Heart left ventricle (tissue), 13 donors: ENCODE results near the gene HOXB4.

ENCODE experiments used
- POLR2A ChIP-seq, 2 donors: fragments of 450-650 bp; IDR thresholded peaks; one replicate each; pipeline ENCODE4 v1.6.1; 2017; ENCODE audit warnings: antibody characterized with exemption in 2 of 2, mild to moderate bottlenecking in 2 of 2, moderate library complexity in 2 of 2
- TF ChIP-seq, protein P1 (sequence below), 12 donors: fragments of 200-600 bp; sonication (generic) in 4 of 12; IDR thresholded peaks; one replicate each; pipeline versions ENCODE4 v1.5.0 to v1.8.0; 2018 to 2022; ENCODE audit warnings: antibody characterized with exemption in 12 of 12, mild to moderate bottlenecking in 5 of 12
- donor health status: ischemic (EF 13 %, LVEDD 7.1; RV severe dilation, severe dysfunction).
- donor health status: DM: no; HTN: yes; CAD: no.
- donor health status: DM: no; HTN: no; CAD: no.
- donor health status: ischemic (EF 25% LVEDD 6.9; RV normal size, moderate dysfunction).
- donor health status: ischemic (EF 25% LVEDD 5.7; RV mildly dilated, moderate dysfunction).
- donor health status: ischemic (EF 35%, LVEDD 5.7; RV mildly dilated, moderate dysfunction).
- donor health status: nonischemic (EF 11% LVEDD 7.7; RV severe dilation, severe dysfunction).
- donor health status: DM: yes; HTN: yes; CAD: no.
- donor health status: PGD.
- donor health status: ischemic (EF 29% LVEDD 5.4; RV normal size, mild dysfunction).
- donor health status: nonischemic (EF 23%, LVEDD 6.1; RV moderate dilation, normal function).

DNA sequence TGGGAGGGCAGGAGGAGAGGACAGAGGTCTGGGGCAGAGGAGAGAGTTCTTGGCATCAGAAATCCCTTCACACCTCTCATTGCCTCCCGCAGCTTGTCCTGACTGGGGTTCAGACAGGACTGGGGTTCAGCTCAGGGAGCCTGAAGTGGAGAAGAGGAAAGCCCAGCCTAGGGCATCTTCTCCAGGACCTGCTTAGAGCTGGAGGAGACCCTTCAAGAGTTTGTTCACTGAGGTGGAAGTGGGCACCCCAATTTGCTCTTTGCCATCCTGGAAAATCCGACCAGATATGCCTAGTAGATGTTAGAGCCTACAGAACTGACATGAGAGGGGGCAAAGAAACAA lies 9.9 kb upstream of the HOXB4 start:
- TF ChIP-seq, protein P1, sequence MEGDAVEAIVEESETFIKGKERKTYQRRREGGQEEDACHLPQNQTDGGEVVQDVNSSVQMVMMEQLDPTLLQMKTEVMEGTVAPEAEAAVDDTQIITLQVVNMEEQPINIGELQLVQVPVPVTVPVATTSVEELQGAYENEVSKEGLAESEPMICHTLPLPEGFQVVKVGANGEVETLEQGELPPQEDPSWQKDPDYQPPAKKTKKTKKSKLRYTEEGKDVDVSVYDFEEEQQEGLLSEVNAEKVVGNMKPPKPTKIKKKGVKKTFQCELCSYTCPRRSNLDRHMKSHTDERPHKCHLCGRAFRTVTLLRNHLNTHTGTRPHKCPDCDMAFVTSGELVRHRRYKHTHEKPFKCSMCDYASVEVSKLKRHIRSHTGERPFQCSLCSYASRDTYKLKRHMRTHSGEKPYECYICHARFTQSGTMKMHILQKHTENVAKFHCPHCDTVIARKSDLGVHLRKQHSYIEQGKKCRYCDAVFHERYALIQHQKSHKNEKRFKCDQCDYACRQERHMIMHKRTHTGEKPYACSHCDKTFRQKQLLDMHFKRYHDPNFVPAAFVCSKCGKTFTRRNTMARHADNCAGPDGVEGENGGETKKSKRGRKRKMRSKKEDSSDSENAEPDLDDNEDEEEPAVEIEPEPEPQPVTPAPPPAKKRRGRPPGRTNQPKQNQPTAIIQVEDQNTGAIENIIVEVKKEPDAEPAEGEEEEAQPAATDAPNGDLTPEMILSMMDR (IDR thresholded peaks at IDR 0.05) = no peak
- TF ChIP-seq POLR2A (IDR thresholded peaks at IDR 0.05) = no peak
